K562 (cell line): ENCODE results near the gene PSMD11. TPM values are rescaled to one million over a fixed set of nuclear protein-coding genes. Genes with fewer than 3 reads are reported as not detected.

ENCODE experiments used
- CBX1 ChIP-seq: sonication (generic); IDR thresholded peaks from 2 replicates; pipeline ENCODE4 v1.6.1; 2016; ENCODE audit warnings: antibody characterized with exemption, low read depth, mild to moderate bottlenecking
- ETV5 ChIP-seq: sonication (generic); formaldehyde crosslinking; IDR thresholded peaks from 2 replicates; pipeline ENCODE4 v1.4.0; 2020; ENCODE audit warnings: low read depth, mild to moderate bottlenecking, missing genetic modification reagents
- NR2C2 ChIP-seq, 2 experiments: fragments of 200-800 bp in 1 of 2; sonication (Bioruptor generic) in 1 of 2; sonication (generic) in 1 of 2; formaldehyde crosslinking in 1 of 2; IDR thresholded peaks; 2 replicates each; pipeline versions ENCODE4 v1.6.1 to v1.8.0; 2016 to 2022; ENCODE audit warnings: mild to moderate bottlenecking in 1 of 2, missing compliant biosample characterization in 1 of 2, missing genetic modification characterization in 1 of 2, missing genetic modification reagents in 1 of 2
- POLR2AphosphoS5 ChIP-seq: IDR thresholded peaks from 2 replicates; pipeline ENCODE4 v1.6.1; 2011; ENCODE audit warnings: mild to moderate bottlenecking, low read depth, low read length, moderate library complexity; ENCODE audit not compliant: control insufficient read depth, insufficient read depth
- ZNF57 ChIP-seq: fragments of 450-650 bp; formaldehyde crosslinking; IDR thresholded peaks from 2 replicates; pipeline ENCODE4 v1.4.0; 2020; ENCODE audit warnings: mild to moderate bottlenecking, moderate library complexity
- polyA plus RNA-seq, 8 experiments: library from polyadenylated mRNA; depleted of rRNA in 4 of 8; stranded (reverse) in 5 of 8; unstranded in 3 of 8; fragments of >200 nt; fragmentation: Nextera tagmentation in 2 of 8; fragmentation: Illumina TruSeq in 1 of 8; extraction: Ambion mirVana in 2 of 8; extraction: Trizol in 1 of 8; gene quantifications; 2 replicates each; pipeline versions ENCODE4 v1.2.1 to v1.2.3, GENCODE V29; 2011 to 2014; ENCODE audit warnings: inconsistent platforms in 1 of 8, missing spikeins in 1 of 8
- total RNA-seq, 7 experiments: library from RNA; depleted of rRNA in 6 of 7; stranded (reverse); fragments of >200 nt in 6 of 7; fragmentation: Illumina TruSeq in 2 of 7; extraction: Trizol in 2 of 7; gene quantifications; 2 replicates each; pipeline versions ENCODE4 v1.2.1 to v1.2.3, GENCODE V29; 2011 to 2021; ENCODE audit warnings: low replicate concordance in 1 of 7
- TF ChIP-seq, protein P1 (sequence below): sonication (generic); formaldehyde crosslinking; IDR thresholded peaks from 2 replicates; pipeline ENCODE4 v1.8.1; 2023; ENCODE audit warnings: mild to moderate bottlenecking, missing genetic modification reagents
- TF ChIP-seq, protein P2 (sequence below): sonication (generic); formaldehyde crosslinking; IDR thresholded peaks from 2 replicates; pipeline ENCODE4 v1.8.1; 2023; ENCODE audit warnings: mild to moderate bottlenecking, missing genetic modification reagents
- TF ChIP-seq, protein P3 (sequence below): fragments of 450-650 bp; IDR thresholded peaks from 2 replicates; pipeline ENCODE4 v1.6.1; 2016; ENCODE audit warnings: borderline replicate concordance
- TF ChIP-seq, protein P4 (sequence below): fragments of 450-650 bp; IDR thresholded peaks from 2 replicates; pipeline ENCODE4 v1.6.1; 2016; ENCODE audit warnings: low read depth
- TF ChIP-seq, protein P5 (sequence below): sonication (generic); formaldehyde crosslinking; IDR thresholded peaks from 2 replicates; pipeline ENCODE4 v1.5.0; 2020; ENCODE audit warnings: missing genetic modification reagents

PSMD11 gene
- total and polyA plus RNA-seq, 9 of the 15 experiments (the other 6 are each of a cell fraction or from before 2014, with no cell fraction given) = 104 to 378 (median 158) TPM

DNA sequence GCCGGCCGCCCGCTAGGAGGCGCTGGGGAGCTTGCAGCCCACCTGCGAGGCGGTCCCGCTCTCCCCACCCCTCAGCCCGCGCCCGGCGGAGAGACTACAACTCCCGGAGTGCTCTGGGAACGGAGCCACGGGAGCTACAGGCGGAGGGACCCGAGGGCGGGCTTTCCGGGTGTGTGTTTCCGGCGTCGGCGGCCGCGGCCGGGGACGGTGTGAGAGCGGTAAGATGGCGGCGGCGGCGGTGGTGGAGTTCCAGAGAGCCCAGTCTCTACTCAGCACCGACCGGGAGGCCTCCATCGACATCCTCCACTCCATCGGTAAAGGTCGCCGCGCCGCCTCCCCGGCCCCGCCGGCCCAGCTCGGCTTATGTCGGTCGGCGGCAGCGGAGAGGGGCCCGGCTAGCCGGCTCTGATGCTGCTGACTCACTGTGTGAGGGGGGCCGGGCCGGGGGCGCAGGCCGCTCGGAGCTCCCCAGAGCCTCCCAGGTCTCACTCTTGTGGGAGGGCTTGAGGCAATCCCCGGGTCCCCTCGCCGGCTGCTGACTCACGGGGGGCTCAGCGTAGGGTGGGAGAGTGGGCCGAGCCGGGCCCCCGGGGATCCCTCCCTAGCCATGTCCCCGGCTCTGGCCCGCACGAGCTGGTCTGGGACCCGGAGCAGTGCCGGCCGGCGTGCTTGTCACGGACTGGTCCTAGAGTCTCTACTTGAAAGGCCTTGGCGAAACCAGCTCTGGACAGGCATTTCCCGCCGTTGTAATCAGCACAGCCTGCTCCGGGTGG, at the start of gene PSMD11 (continued):
- TF ChIP-seq, protein P1, sequence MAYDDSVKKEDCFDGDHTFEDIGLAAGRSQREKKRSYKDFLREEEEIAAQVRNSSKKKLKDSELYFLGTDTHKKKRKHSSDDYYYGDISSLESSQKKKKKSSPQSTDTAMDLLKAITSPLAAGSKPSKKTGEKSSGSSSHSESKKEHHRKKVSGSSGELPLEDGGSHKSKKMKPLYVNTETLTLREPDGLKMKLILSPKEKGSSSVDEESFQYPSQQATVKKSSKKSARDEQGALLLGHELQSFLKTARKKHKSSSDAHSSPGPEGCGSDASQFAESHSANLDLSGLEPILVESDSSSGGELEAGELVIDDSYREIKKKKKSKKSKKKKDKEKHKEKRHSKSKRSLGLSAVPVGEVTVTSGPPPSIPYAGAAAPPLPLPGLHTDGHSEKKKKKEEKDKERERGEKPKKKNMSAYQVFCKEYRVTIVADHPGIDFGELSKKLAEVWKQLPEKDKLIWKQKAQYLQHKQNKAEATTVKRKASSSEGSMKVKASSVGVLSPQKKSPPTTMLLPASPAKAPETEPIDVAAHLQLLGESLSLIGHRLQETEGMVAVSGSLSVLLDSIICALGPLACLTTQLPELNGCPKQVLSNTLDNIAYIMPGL = no peak; the same call in 1 of the 2 replicates
- TF ChIP-seq, protein P2, sequence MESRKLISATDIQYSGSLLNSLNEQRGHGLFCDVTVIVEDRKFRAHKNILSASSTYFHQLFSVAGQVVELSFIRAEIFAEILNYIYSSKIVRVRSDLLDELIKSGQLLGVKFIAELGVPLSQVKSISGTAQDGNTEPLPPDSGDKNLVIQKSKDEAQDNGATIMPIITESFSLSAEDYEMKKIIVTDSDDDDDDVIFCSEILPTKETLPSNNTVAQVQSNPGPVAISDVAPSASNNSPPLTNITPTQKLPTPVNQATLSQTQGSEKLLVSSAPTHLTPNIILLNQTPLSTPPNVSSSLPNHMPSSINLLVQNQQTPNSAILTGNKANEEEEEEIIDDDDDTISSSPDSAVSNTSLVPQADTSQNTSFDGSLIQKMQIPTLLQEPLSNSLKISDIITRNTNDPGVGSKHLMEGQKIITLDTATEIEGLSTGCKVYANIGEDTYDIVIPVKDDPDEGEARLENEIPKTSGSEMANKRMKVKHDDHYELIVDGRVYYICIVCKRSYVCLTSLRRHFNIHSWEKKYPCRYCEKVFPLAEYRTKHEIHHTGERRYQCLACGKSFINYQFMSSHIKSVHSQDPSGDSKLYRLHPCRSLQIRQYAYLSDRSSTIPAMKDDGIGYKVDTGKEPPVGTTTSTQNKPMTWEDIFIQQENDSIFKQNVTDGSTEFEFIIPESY (CRISPR knock-in tag) = no peak
- TF ChIP-seq, protein P3, sequence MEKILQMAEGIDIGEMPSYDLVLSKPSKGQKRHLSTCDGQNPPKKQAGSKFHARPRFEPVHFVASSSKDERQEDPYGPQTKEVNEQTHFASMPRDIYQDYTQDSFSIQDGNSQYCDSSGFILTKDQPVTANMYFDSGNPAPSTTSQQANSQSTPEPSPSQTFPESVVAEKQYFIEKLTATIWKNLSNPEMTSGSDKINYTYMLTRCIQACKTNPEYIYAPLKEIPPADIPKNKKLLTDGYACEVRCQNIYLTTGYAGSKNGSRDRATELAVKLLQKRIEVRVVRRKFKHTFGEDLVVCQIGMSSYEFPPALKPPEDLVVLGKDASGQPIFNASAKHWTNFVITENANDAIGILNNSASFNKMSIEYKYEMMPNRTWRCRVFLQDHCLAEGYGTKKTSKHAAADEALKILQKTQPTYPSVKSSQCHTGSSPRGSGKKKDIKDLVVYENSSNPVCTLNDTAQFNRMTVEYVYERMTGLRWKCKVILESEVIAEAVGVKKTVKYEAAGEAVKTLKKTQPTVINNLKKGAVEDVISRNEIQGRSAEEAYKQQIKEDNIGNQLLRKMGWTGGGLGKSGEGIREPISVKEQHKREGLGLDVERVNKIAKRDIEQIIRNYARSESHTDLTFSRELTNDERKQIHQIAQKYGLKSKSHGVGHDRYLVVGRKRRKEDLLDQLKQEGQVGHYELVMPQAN = peak; percentile 6; the same call in 1 of the 2 replicates
- TF ChIP-seq POLR2AphosphoS5 = peak; percentile 85
- no peak for TF ChIP-seq ETV5 (CRISPR knock-in tag)
- TF ChIP-seq, protein P4, sequence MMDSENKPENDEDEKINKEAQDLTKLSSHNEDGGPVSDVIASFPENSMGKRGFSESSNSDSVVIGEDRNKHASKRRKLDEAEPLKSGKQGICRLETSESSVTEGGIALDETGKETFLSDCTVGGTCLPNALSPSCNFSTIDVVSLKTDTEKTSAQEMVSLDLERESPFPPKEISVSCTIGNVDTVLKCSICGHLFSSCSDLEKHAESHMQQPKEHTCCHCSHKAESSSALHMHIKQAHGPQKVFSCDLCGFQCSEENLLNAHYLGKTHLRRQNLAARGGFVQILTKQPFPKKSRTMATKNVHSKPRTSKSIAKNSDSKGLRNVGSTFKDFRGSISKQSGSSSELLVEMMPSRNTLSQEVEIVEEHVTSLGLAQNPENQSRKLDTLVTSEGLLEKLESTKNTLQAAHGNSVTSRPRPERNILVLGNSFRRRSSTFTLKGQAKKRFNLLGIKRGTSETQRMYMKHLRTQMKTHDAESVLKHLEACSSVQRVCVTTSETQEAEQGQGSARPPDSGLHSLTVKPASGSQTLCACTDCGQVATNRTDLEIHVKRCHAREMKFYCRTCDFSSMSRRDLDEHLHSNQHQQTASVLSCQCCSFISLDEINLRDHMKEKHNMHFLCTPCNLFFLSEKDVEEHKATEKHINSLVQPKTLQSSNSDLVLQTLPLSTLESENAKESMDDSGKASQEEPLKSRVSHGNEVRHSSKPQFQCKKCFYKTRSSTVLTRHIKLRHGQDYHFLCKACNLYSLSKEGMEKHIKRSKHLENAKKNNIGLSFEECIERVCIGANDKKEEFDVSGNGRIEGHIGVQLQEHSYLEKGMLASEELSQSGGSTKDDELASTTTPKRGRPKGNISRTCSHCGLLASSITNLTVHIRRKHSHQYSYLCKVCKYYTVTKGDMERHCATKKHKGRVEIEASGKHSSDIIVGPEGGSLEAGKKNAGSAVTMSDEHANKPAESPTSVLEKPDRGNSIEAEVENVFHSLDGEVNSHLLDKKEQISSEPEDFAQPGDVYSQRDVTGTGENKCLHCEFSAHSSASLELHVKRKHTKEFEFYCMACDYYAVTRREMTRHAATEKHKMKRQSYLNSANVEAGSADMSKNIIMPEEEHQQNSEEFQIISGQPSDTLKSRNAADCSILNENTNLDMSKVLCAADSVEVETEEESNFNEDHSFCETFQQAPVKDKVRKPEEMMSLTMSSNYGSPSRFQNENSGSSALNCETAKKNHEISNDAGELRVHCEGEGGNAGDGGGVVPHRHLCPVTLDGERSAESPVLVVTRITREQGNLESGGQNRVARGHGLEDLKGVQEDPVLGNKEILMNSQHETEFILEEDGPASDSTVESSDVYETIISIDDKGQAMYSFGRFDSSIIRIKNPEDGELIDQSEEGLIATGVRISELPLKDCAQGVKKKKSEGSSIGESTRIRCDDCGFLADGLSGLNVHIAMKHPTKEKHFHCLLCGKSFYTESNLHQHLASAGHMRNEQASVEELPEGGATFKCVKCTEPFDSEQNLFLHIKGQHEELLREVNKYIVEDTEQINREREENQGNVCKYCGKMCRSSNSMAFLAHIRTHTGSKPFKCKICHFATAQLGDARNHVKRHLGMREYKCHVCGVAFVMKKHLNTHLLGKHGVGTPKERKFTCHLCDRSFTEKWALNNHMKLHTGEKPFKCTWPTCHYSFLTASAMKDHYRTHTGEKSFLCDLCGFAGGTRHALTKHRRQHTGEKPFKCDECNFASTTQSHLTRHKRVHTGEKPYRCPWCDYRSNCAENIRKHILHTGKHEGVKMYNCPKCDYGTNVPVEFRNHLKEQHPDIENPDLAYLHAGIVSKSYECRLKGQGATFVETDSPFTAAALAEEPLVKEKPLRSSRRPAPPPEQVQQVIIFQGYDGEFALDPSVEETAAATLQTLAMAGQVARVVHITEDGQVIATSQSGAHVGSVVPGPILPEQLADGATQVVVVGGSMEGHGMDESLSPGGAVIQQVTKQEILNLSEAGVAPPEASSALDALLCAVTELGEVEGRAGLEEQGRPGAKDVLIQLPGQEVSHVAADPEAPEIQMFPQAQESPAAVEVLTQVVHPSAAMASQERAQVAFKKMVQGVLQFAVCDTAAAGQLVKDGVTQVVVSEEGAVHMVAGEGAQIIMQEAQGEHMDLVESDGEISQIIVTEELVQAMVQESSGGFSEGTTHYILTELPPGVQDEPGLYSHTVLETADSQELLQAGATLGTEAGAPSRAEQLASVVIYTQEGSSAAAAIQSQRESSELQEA = no peak
- no peak for TF ChIP-seq CBX1
- TF ChIP-seq, protein P5, sequence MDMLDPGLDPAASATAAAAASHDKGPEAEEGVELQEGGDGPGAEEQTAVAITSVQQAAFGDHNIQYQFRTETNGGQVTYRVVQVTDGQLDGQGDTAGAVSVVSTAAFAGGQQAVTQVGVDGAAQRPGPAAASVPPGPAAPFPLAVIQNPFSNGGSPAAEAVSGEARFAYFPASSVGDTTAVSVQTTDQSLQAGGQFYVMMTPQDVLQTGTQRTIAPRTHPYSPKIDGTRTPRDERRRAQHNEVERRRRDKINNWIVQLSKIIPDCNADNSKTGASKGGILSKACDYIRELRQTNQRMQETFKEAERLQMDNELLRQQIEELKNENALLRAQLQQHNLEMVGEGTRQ (CRISPR knock-in tag) = no peak
- no peak for TF ChIP-seq ZNF57 (CRISPR knock-in tag)
- no peak for TF ChIP-seq NR2C2 (CRISPR knock-in tag; IDR thresholded peaks at IDR 0.05)
- TF ChIP-seq NR2C2 (tag; IDR thresholded peaks at IDR 0.05) = peak; percentile 85
